Endothelial cell of umbilical vein (primary cell): Measurements from ENCODE around the gene UBE3B. TPM values are rescaled to one million over a fixed set of nuclear protein-coding genes. Genes with fewer than 3 reads are reported as not detected.

ENCODE experiments used
- BruUV-seq: library from RNA; stranded (reverse); fragments of 400-500 nt; replicated peaks from 2 replicates; lab custom pipeline; 2021; lab: Mats Ljungman, UMichigan
- CTCF ChIA-PET: fragments of 300-600, 350-600 bp; sonication (Branson Sonifier 250); formaldehyde crosslinking; loops from one replicate; lab custom pipeline; 2021; ENCODE audit warnings: antibody characterized with exemption, inconsistent platforms; lab: Charles Lee
- POLR2A ChIA-PET: fragments of 300-600, 350-600 bp; sonication (Branson Sonifier 250); formaldehyde crosslinking; loops from one replicate; lab custom pipeline; 2021; ENCODE audit warnings: antibody characterized with exemption, inconsistent platforms; lab: Charles Lee
- DNase-seq: peaks from one replicate; pipeline ENCODE4 v3.0.0-alpha.2; 2011; ENCODE audit warnings: low read depth, low spot score
- FAIRE-seq: peaks from 2 replicates; lab custom pipeline; 2011; peaks lifted over from hg19 to GRCh38; lab: Jason Lieb, UNC
- H2AFZ ChIP-seq: 2 replicates; pipeline ENCODE4 v1.6.0; 2012; ENCODE audit warnings: low read depth, low read length, control low read depth, inconsistent platforms
- H3K27ac ChIP-seq: 2 replicates; pipeline ENCODE4 v1.5.1; 2011; ENCODE audit warnings: low read depth, mild to moderate bottlenecking, control low read depth, low read length, moderate library complexity; ENCODE audit not compliant: insufficient read depth
- H3K27me3 ChIP-seq, 2 experiments: 2 replicates each; pipeline versions ENCODE4 v1.6.0 to v1.6.1; 2011; ENCODE audit warnings: low read length in 2 of 2, mixed read lengths in 1 of 2; ENCODE audit not compliant: control insufficient read depth in 2 of 2, insufficient read depth in 2 of 2
- H3K36me3 ChIP-seq, 2 experiments: 2 replicates in 1 of 2; 3 replicates in 1 of 2; pipeline ENCODE4 v1.5.1; 2011; ENCODE audit warnings: low read length in 2 of 2, mild to moderate bottlenecking in 1 of 2, moderate library complexity in 1 of 2; ENCODE audit not compliant: control insufficient read depth in 2 of 2, insufficient read depth in 2 of 2; ENCODE audit errors: extremely low read depth in 1 of 2
- H3K4me1 ChIP-seq: 3 replicates; pipeline ENCODE4 v1.5.1; 2011; ENCODE audit warnings: mild to moderate bottlenecking, low read length; ENCODE audit not compliant: control insufficient read depth, insufficient read depth; ENCODE audit errors: extremely low read depth
- H3K4me2 ChIP-seq: 2 replicates; pipeline ENCODE4 v1.6.1; 2011; ENCODE audit warnings: low read length, control low read depth, mixed read lengths; ENCODE audit not compliant: insufficient read depth
- H3K4me3 ChIP-seq, 3 experiments: fragments of 200-600 bp in 1 of 3; sonication (generic), shearing (Covaris generic) in 1 of 3; replicated peaks in 1 of 3; 2 replicates each; pipeline ENCODE4 v1.5.1; 2011 to 2016; ENCODE audit warnings: control low read depth in 3 of 3, low read length in 3 of 3, mild to moderate bottlenecking in 2 of 3, inconsistent platforms in 1 of 3, low read depth in 1 of 3, moderate library complexity in 1 of 3; ENCODE audit not compliant: insufficient read depth in 1 of 3
- H3K79me2 ChIP-seq: 2 replicates; pipeline ENCODE4 v1.6.0; 2012; ENCODE audit warnings: low read length, inconsistent platforms; ENCODE audit not compliant: control insufficient read depth, insufficient read depth
- H3K9ac ChIP-seq: replicated peaks from 2 replicates; pipeline ENCODE3; 2011; ENCODE audit warnings: low read length, control low read depth; ENCODE audit not compliant: insufficient read depth; ENCODE audit errors: extremely low read depth
- H3K9me1 ChIP-seq: replicated peaks from 3 replicates; pipeline ENCODE4 v1.6.0; 2011; ENCODE audit warnings: mild to moderate bottlenecking, low read length; ENCODE audit not compliant: control insufficient read depth, insufficient read depth; ENCODE audit errors: extremely low read depth
- H3K9me3 ChIP-seq: replicated peaks from 2 replicates; pipeline ENCODE4 v1.5.1; 2012; ENCODE audit warnings: low read length, inconsistent platforms; ENCODE audit not compliant: control insufficient read depth, insufficient read depth
- H4K20me1 ChIP-seq: replicated peaks from 2 replicates; pipeline ENCODE3; 2011; ENCODE audit warnings: mild to moderate bottlenecking, low read length; ENCODE audit not compliant: control insufficient read depth, insufficient read depth; ENCODE audit errors: extremely low read depth
- EZH2 ChIP-seq: IDR thresholded peaks from 2 replicates; pipeline ENCODE4 v1.6.1; 2012; ENCODE audit warnings: borderline replicate concordance, low read depth, mild to moderate bottlenecking, moderate library complexity, low read length, inconsistent platforms; ENCODE audit not compliant: severe bottlenecking
- FOS ChIP-seq: IDR thresholded peaks from 2 replicates; pipeline ENCODE4 v1.6.1; 2011; ENCODE audit warnings: mild to moderate bottlenecking, low read length, moderate library complexity, borderline replicate concordance; ENCODE audit not compliant: insufficient read depth
- GATA2 ChIP-seq: IDR thresholded peaks from 2 replicates; pipeline ENCODE4 v1.7.0; 2011; ENCODE audit warnings: low read depth, mild to moderate bottlenecking, moderate library complexity, mixed read lengths, low read length; ENCODE audit not compliant: insufficient read length, insufficient read depth
- JUN ChIP-seq: IDR thresholded peaks from 2 replicates; pipeline ENCODE4 v1.6.1; 2011; ENCODE audit warnings: borderline replicate concordance, low read depth; ENCODE audit not compliant: insufficient read length, insufficient read depth
- MYC ChIP-seq: IDR thresholded peaks from one replicate; pipeline ENCODE4 v1.6.1; 2011; ENCODE audit warnings: mild to moderate bottlenecking, low read depth, low read length
- POLR2A ChIP-seq: IDR thresholded peaks from 2 replicates; pipeline ENCODE4 v1.6.1; 2012; ENCODE audit warnings: low read depth, mild to moderate bottlenecking, control low read depth, low read length
- POLR2AphosphoS5 ChIP-seq: IDR thresholded peaks from 2 replicates; pipeline ENCODE4 v1.6.1; 2012; ENCODE audit warnings: low read depth, mild to moderate bottlenecking, control low read depth, low read length, moderate library complexity; ENCODE audit not compliant: insufficient read depth
- dilution Hi-C: fragments of 300-500 bp; cut with MboI; formaldehyde crosslinking; loops from one replicate; pipeline ENCODE4 v1.15.0; 2019; ENCODE audit warnings: low sequenced_read_pairs; ENCODE audit not compliant: extremely low pct_ligation_motif_present
- intact Hi-C: fragments of 100-400 bp; cut with micrococcal nuclease; formaldehyde crosslinking; loops from one replicate; pipeline ENCODE4 v1.10.0; 2022
- polyA plus RNA-seq, 4 experiments: library from polyadenylated mRNA; depleted of rRNA in 3 of 4; stranded (reverse) in 3 of 4; unstranded in 1 of 4; fragments of >200 nt; gene quantifications; 2 replicates each; pipeline versions ENCODE4 v1.2.1 to v1.2.3, GENCODE V29; 2011 to 2012; ENCODE audit warnings: missing spikeins in 1 of 4
- total RNA-seq: library from RNA; stranded (reverse); gene quantifications from 2 replicates; pipeline ENCODE4 v1.2.3, GENCODE V29; 2021
- TF ChIP-seq, protein P1 (sequence below): IDR thresholded peaks from 2 replicates; pipeline ENCODE4 v1.6.1; 2011; ENCODE audit not compliant: insufficient read depth, insufficient read length
- TF ChIP-seq, protein P2 (sequence below), 2 donors: IDR thresholded peaks; 1 replicate in 1 of 2; 2 replicates in 1 of 2; pipeline ENCODE4 v1.5.1; 2011; ENCODE audit warnings: low read length in 2 of 2, mild to moderate bottlenecking in 2 of 2, moderate library complexity in 2 of 2, control low read depth in 1 of 2, inconsistent platforms in 1 of 2, low read depth in 1 of 2; ENCODE audit not compliant: insufficient read depth in 1 of 2; ENCODE audit errors: extremely low read depth in 1 of 2

UBE3B gene
- total and polyA plus RNA-seq, 2 donors (not counting 3 experiments of a cell fraction or from before 2014, with no cell fraction given) = 24.9 to 40.8 TPM

DNA sequence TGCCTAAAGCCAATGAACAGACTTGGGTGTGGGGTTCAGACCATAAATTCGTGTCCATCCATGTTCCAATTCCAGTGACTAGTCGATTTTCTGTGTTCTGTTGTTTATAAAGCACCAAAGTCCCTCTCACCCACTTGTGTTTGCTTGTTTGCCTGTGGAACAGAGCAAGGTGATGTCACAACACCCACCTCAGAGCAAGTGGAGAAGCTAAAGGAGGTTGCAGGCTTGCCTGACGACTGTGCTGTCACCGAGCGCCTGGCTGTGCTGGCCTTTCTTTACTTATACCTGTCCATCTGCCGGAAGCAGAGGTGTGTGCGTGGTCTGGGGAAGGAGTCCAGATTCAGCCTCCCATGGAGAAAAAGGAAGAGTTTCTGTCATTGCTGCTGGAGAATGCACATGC lies 102.2 kb downstream of the UBE3B start:
- Histone ChIP-seq H3K9me1 (no peaks in the 10 kb centered on the region), H3K4me1 (peaks cover 3% of the 10 kb centered on the region), H3K27ac (no peak overlapping the region), H3K9ac (no peak overlapping the region), H2AFZ (no peak overlapping the region), H3K4me3 (no peak overlapping the region), H3K27me3 (no peaks in the 10 kb centered on the region), H3K79me2 (peaks cover under 1% of the 10 kb centered on the region), H3K9me3 (no peaks in the 10 kb centered on the region), H4K20me1 (no peaks in the 10 kb centered on the region), H3K4me2 (no peak overlapping the region), H3K36me3 (peaks cover 6 to 40% of the 10 kb centered on the region in 2 experiments)
- FAIRE-seq (no peak), DNase-seq (no peak)
- ChIA-PET POLR2A (no interaction called here), CTCF (interaction anchor here (1.3 kb wide), 1 partner anchor 18 kb away, joined by 3 read pairs; no protein-coding TSS in a partner anchor)
- dilution Hi-C loops = no loop called here
- TF ChIP-seq EZH2 (no peak), POLR2A (no peak), GATA2 (no peak), FOS (no peak), MYC (no peak), JUN (no peak)
- TF ChIP-seq, protein P1, sequence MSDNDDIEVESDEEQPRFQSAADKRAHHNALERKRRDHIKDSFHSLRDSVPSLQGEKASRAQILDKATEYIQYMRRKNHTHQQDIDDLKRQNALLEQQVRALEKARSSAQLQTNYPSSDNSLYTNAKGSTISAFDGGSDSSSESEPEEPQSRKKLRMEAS = no peak
- intact Hi-C loops = loop anchor here (10.0 kb wide), 1 partner anchor 135 kb away; the partner anchor contains the start of gene FAM222A
- BruUV-seq = no TSS peak

DNA sequence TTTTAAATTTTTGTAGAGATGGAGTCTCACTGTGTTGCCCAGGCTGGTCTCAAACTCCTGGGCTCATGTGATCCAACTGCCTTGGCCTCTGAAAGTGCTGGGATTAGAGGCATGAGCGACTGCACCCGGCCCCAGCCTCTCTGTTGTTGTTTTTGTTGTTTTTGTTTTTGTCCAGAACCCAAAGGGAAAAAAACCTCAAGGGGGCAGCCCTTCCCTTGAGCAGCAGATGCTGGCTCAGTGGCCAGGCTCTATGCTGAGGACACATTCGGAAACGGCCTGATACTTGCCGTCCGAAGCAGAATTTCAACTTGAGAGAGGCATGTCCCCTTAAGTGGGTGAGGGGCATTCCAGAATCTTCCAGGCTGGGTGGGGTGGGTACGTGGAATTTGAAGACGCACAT lies 102.8 kb downstream of the UBE3B start:
- FAIRE-seq = no peak
- H3K4me1 ChIP-seq = no peaks in the 10 kb centered on the region
- H4K20me1 ChIP-seq = no peaks in the 10 kb centered on the region
- H2AFZ ChIP-seq = no peak overlapping the region
- TF ChIP-seq, protein P1 = no peak
- no peak for TF ChIP-seq EZH2
- no peak for TF ChIP-seq GATA2
- no peak for TF ChIP-seq POLR2AphosphoS5
- TF ChIP-seq POLR2A = no peak
- TF ChIP-seq MYC = no peak
- no peak for TF ChIP-seq FOS
- no peak for TF ChIP-seq JUN
- TF ChIP-seq, protein P2, sequence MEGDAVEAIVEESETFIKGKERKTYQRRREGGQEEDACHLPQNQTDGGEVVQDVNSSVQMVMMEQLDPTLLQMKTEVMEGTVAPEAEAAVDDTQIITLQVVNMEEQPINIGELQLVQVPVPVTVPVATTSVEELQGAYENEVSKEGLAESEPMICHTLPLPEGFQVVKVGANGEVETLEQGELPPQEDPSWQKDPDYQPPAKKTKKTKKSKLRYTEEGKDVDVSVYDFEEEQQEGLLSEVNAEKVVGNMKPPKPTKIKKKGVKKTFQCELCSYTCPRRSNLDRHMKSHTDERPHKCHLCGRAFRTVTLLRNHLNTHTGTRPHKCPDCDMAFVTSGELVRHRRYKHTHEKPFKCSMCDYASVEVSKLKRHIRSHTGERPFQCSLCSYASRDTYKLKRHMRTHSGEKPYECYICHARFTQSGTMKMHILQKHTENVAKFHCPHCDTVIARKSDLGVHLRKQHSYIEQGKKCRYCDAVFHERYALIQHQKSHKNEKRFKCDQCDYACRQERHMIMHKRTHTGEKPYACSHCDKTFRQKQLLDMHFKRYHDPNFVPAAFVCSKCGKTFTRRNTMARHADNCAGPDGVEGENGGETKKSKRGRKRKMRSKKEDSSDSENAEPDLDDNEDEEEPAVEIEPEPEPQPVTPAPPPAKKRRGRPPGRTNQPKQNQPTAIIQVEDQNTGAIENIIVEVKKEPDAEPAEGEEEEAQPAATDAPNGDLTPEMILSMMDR (IDR thresholded peaks at IDR 0.05; ENCODE audit: extremely low read depth in 1 of 2, insufficient read depth in 1 of 2, low read depth in 1 of 2, low read length in 2 of 2) = no peak
- no peaks in the 10 kb centered on the region for H3K9me3 ChIP-seq
- H3K27me3 ChIP-seq = no peaks in the 10 kb centered on the region
- ChIA-PET CTCF (interaction anchor here (1.3 kb wide), 1 partner anchor 17 kb away, joined by 3 read pairs; no protein-coding TSS in a partner anchor), POLR2A (no interaction called here)
- intact Hi-C loops = no loop called here
- H3K36me3 ChIP-seq = peaks cover 6 to 44% of the 10 kb centered on the region in 2 experiments
- no TSS peak for BruUV-seq
- no peak overlapping the region for H3K4me3 ChIP-seq
- H3K9me1 ChIP-seq = no peaks in the 10 kb centered on the region
- no peak overlapping the region for H3K9ac ChIP-seq
- DNase-seq = no peak
- dilution Hi-C loops = no loop called here
- H3K27ac ChIP-seq = no peak overlapping the region
- H3K4me2 ChIP-seq = no peak overlapping the region
- no peaks in the 10 kb centered on the region for H3K79me2 ChIP-seq
